Gastroesophageal sphincter (tissue), 3 donors: ENCODE data around the gene TJP3.

Experiments
- CTCF ChIP-seq, 4 experiments: fragments of 200-600 bp in 2 of 4; fragments of 450-650 bp in 2 of 4; sonication (generic) in 1 of 4; IDR thresholded peaks; one replicate each; pipeline ENCODE4 v1.5.1; 2017 to 2019; ENCODE audit warnings: antibody characterized with exemption in 4 of 4, mild to moderate bottlenecking in 2 of 4, moderate library complexity in 2 of 4
- EP300 ChIP-seq: sonication (generic); formaldehyde crosslinking; IDR thresholded peaks from one replicate; pipeline ENCODE4 v1.6.1; 2017; ENCODE audit warnings: antibody characterized with exemption, mild to moderate bottlenecking
- POLR2A ChIP-seq, 2 donors: fragments of 450-650 bp; IDR thresholded peaks; one replicate each; pipeline ENCODE4 v1.6.1; 2017; ENCODE audit warnings: antibody characterized with exemption in 2 of 2, mild to moderate bottlenecking in 2 of 2, moderate library complexity in 1 of 2

DNA sequence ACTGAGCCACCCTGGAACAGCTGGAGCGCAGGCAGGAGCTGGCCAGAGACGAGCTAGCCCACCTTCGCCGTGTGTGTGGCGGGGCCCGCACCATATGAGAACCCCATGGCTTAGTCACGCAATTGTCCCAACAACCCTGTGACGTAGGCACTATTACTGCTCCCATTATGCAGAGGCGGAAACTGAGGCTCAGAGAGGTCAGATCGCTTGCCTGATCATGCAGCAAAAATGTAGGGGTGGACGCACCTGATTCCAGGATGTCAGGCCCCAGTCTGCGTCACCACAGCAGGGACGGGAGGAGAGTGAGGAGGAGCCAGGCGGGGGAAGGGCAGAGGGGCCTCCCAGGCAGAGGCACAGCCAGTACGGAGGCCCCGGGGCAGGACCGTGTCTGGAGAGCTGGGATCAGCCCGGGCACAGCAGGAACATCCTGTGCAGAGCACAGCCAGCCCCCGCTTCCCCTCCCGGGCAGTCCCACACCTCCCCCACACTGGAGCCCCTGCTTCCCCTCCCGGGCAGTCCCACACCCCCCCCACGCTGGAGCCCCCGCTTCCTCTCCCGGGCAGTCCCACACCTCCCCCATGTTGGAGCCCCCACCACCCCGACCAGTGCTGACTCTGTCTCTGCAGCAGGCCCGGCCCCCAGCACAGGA, 24.7 kb upstream of the TJP3 start:
- no peak for TF ChIP-seq POLR2A (IDR thresholded peaks at IDR 0.05)
- no peak for TF ChIP-seq CTCF (IDR thresholded peaks at IDR 0.05)
- TF ChIP-seq EP300: no peak
